IMR-90 (cell line): Measurements from ENCODE around the gene ADGRA1. TPM values are rescaled to one million over a fixed set of nuclear protein-coding genes. Genes with fewer than 3 reads are reported as not detected.

ENCODE experiments used
- ATAC-seq: fragments of 200-7000 bp; cut with Tn5 transposase; 2 replicates; pipeline ENCODE4 v1.9.1; 2020; ENCODE audit warnings: low read depth, mild to moderate bottlenecking, moderate library complexity
- BruUV-seq: library from RNA; stranded (reverse); fragments of 400-500 nt; replicated peaks from 2 replicates; lab custom pipeline; 2021; lab: Mats Ljungman, UMichigan
- CTCF ChIA-PET: fragments of 300-600 bp; formaldehyde crosslinking; extraction: SDS; loops from one replicate; lab custom pipeline; 2021; ENCODE audit warnings: antibody characterized with exemption; lab: Yijun Ruan, JAX
- POLR2A ChIA-PET: fragments of 300-600 bp; sonication (Branson Sonifier 250); formaldehyde crosslinking; loops from one replicate; lab custom pipeline; 2022; ENCODE audit warnings: antibody characterized with exemption; ENCODE audit not compliant: unreplicated experiment; lab: Charles Lee
- DNase-seq: peaks from one replicate; pipeline ENCODE4 v3.0.0; 2013
- H2AFZ ChIP-seq: replicated peaks from 2 replicates; pipeline ENCODE3; 2013; ENCODE audit warnings: low read length, mild to moderate bottlenecking; ENCODE audit not compliant: poor library complexity
- H2AK5ac ChIP-seq: 2 replicates; pipeline ENCODE4 v1.6.1; 2013; ENCODE audit warnings: low read depth, low read length, inconsistent platforms
- H2AK9ac ChIP-seq: replicated peaks from 2 replicates; pipeline ENCODE3; 2013; ENCODE audit warnings: mild to moderate bottlenecking, low read depth, low read length, moderate library complexity; ENCODE audit not compliant: poor library complexity
- H2BK120ac ChIP-seq: 2 replicates; pipeline ENCODE4 v1.6.1; 2013; ENCODE audit warnings: low read depth, low read length, inconsistent platforms
- H2BK15ac ChIP-seq: 3 replicates; pipeline ENCODE4 v1.6.1; 2013; ENCODE audit warnings: low read depth, low read length, inconsistent platforms
- H2BK20ac ChIP-seq: 2 replicates; pipeline ENCODE4 v1.6.1; 2013; ENCODE audit warnings: low read depth, mild to moderate bottlenecking, inconsistent platforms, low read length, moderate library complexity
- H2BK5ac ChIP-seq: 2 replicates; pipeline ENCODE4 v1.6.1; 2013; ENCODE audit warnings: mild to moderate bottlenecking, low read depth, low read length, inconsistent platforms; ENCODE audit not compliant: poor library complexity, severe bottlenecking
- H3K14ac ChIP-seq: replicated peaks from 2 replicates; pipeline ENCODE4 v1.6.1; 2013; ENCODE audit warnings: low read depth, low read length, inconsistent platforms
- H3K18ac ChIP-seq: 2 replicates; pipeline ENCODE4 v1.6.1; 2013; ENCODE audit warnings: low read depth, low read length, control low read depth
- H3K23ac ChIP-seq: 2 replicates; pipeline ENCODE4 v1.6.1; 2013; ENCODE audit warnings: low read depth, low read length, inconsistent platforms
- H3K27ac ChIP-seq: 2 replicates; pipeline ENCODE4 v1.5.1; 2013; ENCODE audit warnings: mild to moderate bottlenecking, control low read depth, low read length; ENCODE audit not compliant: insufficient read depth
- H3K27me3 ChIP-seq: 2 replicates; pipeline ENCODE4 v1.6.1; 2013; ENCODE audit warnings: low read length; ENCODE audit not compliant: control insufficient read depth, insufficient read depth
- H3K36me3 ChIP-seq: 2 replicates; pipeline ENCODE4 v1.6.1; 2013; ENCODE audit warnings: low read length, mixed read lengths; ENCODE audit not compliant: control insufficient read depth, insufficient read depth
- H3K4ac ChIP-seq: 2 replicates; pipeline ENCODE4 v1.6.1; 2013; ENCODE audit warnings: low read depth, low read length, inconsistent platforms
- H3K4me1 ChIP-seq: 2 replicates; pipeline ENCODE4 v1.6.1; 2013; ENCODE audit warnings: low read length, mixed read lengths; ENCODE audit not compliant: control insufficient read depth, insufficient read depth
- H3K4me2 ChIP-seq: 2 replicates; pipeline ENCODE4 v1.6.1; 2013; ENCODE audit warnings: low read depth, mild to moderate bottlenecking, control low read depth, low read length, moderate library complexity
- H3K4me3 ChIP-seq: 2 replicates; pipeline ENCODE4 v1.5.1; 2013; ENCODE audit warnings: low read depth, mild to moderate bottlenecking, control low read depth, low read length, moderate library complexity; ENCODE audit not compliant: insufficient read depth
- H3K56ac ChIP-seq: 2 replicates; pipeline ENCODE4 v1.6.1; 2013; ENCODE audit warnings: low read length, inconsistent platforms; ENCODE audit not compliant: insufficient read depth; ENCODE audit errors: extremely low read depth
- H3K79me1 ChIP-seq, 2 experiments: 2 replicates each; pipeline ENCODE4 v1.6.1; 2013; ENCODE audit warnings: low read length in 2 of 2, inconsistent platforms in 1 of 2, low read depth in 1 of 2
- H3K9ac ChIP-seq: 2 replicates; pipeline ENCODE4 v1.6.1; 2013; ENCODE audit warnings: low read depth, low read length, control low read depth
- H3K9me1 ChIP-seq: 2 replicates; pipeline ENCODE4 v1.6.1; 2013; ENCODE audit warnings: low read length, inconsistent platforms; ENCODE audit not compliant: insufficient read depth
- H3K9me3 ChIP-seq: 2 replicates; pipeline ENCODE4 v1.6.1; 2013; ENCODE audit warnings: low read length; ENCODE audit not compliant: control insufficient read depth, insufficient read depth
- H4K20me1 ChIP-seq: 2 replicates; pipeline ENCODE4 v1.6.1; 2013; ENCODE audit warnings: low read length, inconsistent platforms; ENCODE audit not compliant: insufficient read depth
- H4K5ac ChIP-seq: 2 replicates; pipeline ENCODE4 v1.6.1; 2013; ENCODE audit warnings: mild to moderate bottlenecking, low read depth, low read length, control low read depth
- H4K8ac ChIP-seq, 2 experiments: 2 replicates each; pipeline ENCODE4 v1.6.1; 2013; ENCODE audit warnings: low read depth in 2 of 2, low read length in 2 of 2, control low read depth in 1 of 2, inconsistent platforms in 1 of 2
- H4K91ac ChIP-seq: 2 replicates; pipeline ENCODE4 v1.6.1; 2013; ENCODE audit warnings: low read depth, low read length, inconsistent platforms; ENCODE audit not compliant: insufficient read depth
- CHD1 ChIP-seq: IDR thresholded peaks from 2 replicates; pipeline ENCODE4 v1.6.1; 2012; ENCODE audit warnings: low read depth, low read length, improper control_type of control experiment
- CTCF ChIP-seq: conservative IDR thresholded peaks from 2 replicates; pipeline ENCODE4 v1.5.1; 2012; ENCODE audit warnings: mild to moderate bottlenecking, low read depth, low read length, improper control_type of control experiment
- FOS ChIP-seq: fragments of 150-350 bp; IDR thresholded peaks from 2 replicates; pipeline ENCODE4 v1.6.1; 2016; ENCODE audit warnings: low read depth, low read length
- MAZ ChIP-seq: IDR thresholded peaks from 2 replicates; pipeline ENCODE4 v1.6.1; 2012; ENCODE audit warnings: low read depth, mild to moderate bottlenecking, low read length, improper control_type of control experiment, moderate library complexity, borderline replicate concordance
- MXI1 ChIP-seq: IDR thresholded peaks from 2 replicates; pipeline ENCODE4 v1.6.1; 2012; ENCODE audit warnings: low read depth, mild to moderate bottlenecking, low read length, moderate library complexity, borderline replicate concordance
- RFX5 ChIP-seq: IDR thresholded peaks from 2 replicates; pipeline ENCODE4 v1.8.0; 2012; ENCODE audit warnings: low read depth, mild to moderate bottlenecking, low read length, moderate library complexity
- WGBS, 2 experiments: methylation state at CpG; one replicate each; pipeline versions ENCODE4 v1.1.5 to v1.1.7; 2013; ENCODE audit warnings: missing lambda C conversion rate in 2 of 2; ENCODE audit not compliant: insufficient read length in 1 of 2; ENCODE audit errors: extremely low coverage in 2 of 2; 5-methylcytosine and 5-hydroxymethylcytosine counted together
- dilution Hi-C: fragments of 300-500 bp; cut with HindIII; formaldehyde crosslinking; loops from one replicate; pipeline ENCODE4 v1.14.3; 2018; ENCODE audit warnings: low sequenced_read_pairs; ENCODE audit not compliant: unreplicated experiment
- in situ Hi-C: fragments of 300-500 bp; cut with MboI; formaldehyde crosslinking; loops from 3 replicates; pipeline ENCODE4 v1.14.3; 2019; ENCODE audit warnings: low sequenced_read_pairs, inconsistent platforms, mixed read lengths
- intact Hi-C: fragments of 100-400 bp; cut with micrococcal nuclease; formaldehyde crosslinking; loops from 2 replicates; pipeline ENCODE4 v1.10.0; 2022
- polyA plus RNA-seq, 3 experiments: library from polyadenylated mRNA; depleted of rRNA; stranded (reverse); fragments of >200 nt; gene quantifications; 2 replicates each; pipeline ENCODE4 v1.2.3, GENCODE V29; 2012; ENCODE audit warnings: low replicate concordance in 1 of 3
- total RNA-seq: library from RNA; depleted of rRNA; stranded (reverse); fragments of >200 nt; gene quantifications from 2 replicates; pipeline ENCODE4 v1.2.3, GENCODE V29; 2012

ADGRA1 gene
- total and polyA plus RNA-seq, 2 of the 4 experiments (the other 2 are of a cell fraction): not detected

- Histone ChIP-seq H4K8ac (no peak overlapping the region), H3K9me3 (no peaks in the 10 kb centered on the region; the same call in none of the 2 replicates), H4K5ac (no peak overlapping the region), H3K4me1 (no peaks in the 10 kb centered on the region), H3K18ac (no peak overlapping the region), H3K23ac (no peak overlapping the region), H3K9me1 (no peaks in the 10 kb centered on the region), H3K4ac (no peak overlapping the region), H3K14ac (no peak overlapping the region), H2BK20ac (no peak overlapping the region), H4K91ac (no peak overlapping the region), H2AFZ (no peak overlapping the region), H2BK15ac (no peak overlapping the region), H3K4me3 (no peak overlapping the region), H3K56ac (no peak overlapping the region), H2BK120ac (no peak overlapping the region), H2BK5ac (no peak overlapping the region), H2AK5ac (no peak overlapping the region), H4K20me1 (no peaks in the 10 kb centered on the region), H3K79me1 (no peaks in the 10 kb centered on the region), H3K27ac (no peak overlapping the region), H3K9ac (no peak overlapping the region), H3K36me3 (no peaks in the 10 kb centered on the region), H2AK9ac (peak overlapping the region; percentile 8), H3K27me3 (peaks cover 8% of the 10 kb centered on the region; the same call in 1 of the 2 replicates), H3K4me2 (no peak overlapping the region)
- intact Hi-C loops (no loop called here), in situ Hi-C loops (no loop called here), dilution Hi-C loops (no loop called here)
- no TSS peak for BruUV-seq
- TF ChIP-seq FOS (no peak), MXI1 (no peak), RFX5 (no peak), MAZ (no peak), CTCF (no peak), CHD1 (no peak)
- ChIA-PET CTCF (no interaction called here), POLR2A (no interaction called here)
- DNase-seq (no peak), ATAC-seq (no peak)
- 63% methylated on average over 23 of the region's 39 CpGs; no CpG with 5 or more reads in 1 of the 2 experiments for WGBS, 2 experiments
Measured at GRCh38 chr10:133079836-133080682, 7.7 kb upstream of the ADGRA1 start.
